HG03571 (cell line): Measurements from ENCODE around the gene SPPL2B.

Experiments
- ATAC-seq: cut with Tn5 transposase; IDR thresholded peaks from one replicate; pipeline ENCODE4 v1.9.1; 2021; ENCODE audit not compliant: unreplicated experiment

SPPL2B gene

DNA sequence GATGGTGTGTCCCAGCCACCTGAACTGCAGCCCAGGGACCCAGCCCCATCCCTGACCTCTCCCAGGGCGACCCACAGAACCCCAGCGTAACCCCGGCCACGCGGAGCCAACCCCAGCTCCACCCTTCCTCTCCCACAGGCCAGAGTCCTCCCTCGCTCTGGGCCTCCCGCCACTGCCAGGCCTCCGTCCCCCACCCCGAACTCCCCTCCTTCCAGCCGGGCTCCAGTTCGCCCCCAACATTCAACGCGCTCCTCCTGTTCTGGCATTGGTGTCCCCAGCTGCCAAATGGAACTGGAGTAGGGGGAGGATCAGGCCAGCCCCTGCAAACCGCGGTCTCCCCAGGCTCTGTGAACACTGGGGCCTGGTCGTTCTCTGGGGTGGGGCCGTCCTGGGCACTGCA lies 28.0 kb upstream of the SPPL2B start:
- ATAC-seq, result no peak

DNA sequence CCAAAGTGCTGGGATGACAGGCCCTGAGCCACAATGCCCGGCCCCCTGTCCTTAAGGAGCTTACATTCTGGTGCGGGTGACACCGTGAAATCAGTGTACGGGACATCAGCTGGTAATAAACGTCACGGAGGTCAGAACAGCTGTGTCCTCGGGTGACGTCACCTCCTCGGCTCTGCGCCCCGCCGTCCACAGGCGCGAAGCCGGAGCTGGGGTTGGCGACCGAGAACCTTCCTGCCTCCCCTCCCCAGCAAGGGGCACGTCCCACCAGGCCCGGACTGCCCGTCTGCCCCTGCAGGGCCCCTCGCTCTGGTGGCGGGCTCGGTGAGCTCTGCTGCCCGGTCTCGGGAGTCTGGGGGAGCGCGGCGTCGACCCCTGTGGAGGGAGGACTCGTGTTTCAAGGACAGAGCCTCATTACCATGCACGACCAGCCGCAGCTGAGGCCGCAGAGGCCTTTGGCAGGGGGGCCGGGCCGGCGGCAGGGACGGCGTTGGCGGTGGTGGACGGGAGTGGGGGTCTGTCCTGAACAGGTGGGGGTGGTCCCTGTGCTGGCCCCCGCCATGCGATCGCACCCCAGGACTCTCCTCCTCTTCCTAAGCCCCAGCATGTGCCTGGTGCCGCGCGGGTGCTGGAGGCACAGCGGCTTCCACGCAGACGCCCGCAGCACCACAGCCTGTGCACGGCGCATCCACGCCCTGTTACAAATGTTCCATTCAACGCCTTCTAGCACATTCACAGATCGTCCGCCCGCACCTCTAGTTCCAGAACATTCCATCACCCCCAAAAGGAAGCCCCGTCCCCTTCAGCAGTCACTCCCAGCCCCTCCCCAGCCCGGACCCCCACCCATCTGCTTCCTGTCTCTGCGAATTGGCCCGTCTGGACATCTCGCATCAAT lies 25.9 kb upstream of the SPPL2B start:
- ATAC-seq, result no peak

GRCh38 chr19:2303211-2303798 lies 25.2 kb upstream of the SPPL2B start:
- ATAC-seq, result no peak

DNA sequence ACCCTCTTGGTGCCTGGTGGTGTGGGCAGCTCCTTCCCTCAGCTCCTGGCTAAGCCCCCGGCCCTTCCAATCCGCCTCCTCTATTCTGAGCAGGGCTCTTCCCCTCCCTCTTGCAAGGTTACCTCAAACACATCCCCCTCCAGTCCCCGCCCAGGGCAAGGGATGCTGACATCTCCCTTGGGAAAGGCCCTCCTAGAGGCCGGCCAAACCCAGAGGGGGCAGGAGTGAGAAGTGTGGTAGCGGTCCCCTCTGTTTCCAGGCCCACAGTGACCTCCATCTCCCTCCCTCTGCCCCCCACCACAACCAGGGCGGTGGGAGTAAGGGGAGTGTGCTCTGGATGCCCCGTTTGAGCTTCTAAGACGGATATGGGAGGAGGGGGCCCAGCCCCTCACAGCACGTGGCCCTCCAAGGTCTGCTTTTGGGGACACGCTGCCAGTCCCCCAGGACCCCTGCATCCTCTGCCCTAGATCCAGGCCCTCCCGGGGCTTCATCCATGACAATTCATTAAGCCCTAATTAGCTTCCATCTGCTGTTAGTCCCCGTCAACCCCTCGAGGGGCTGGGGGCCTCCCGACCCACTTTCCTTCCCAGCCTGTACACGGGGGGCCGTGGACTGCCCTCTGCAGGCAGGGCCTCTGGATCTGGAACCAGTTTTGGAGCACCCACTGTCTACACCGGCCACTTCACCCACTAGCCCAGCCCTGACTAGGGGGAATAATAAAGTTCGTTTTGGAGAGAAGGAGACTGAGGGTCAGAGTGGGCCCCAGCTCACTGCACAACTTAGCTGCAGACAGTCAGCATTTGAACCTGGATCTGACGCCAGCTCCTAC lies 22.8 kb upstream of the SPPL2B start:
- no peak for ATAC-seq

GRCh38 chr19:2306281-2306806 lies 22.1 kb upstream of the SPPL2B start:
- no peak for ATAC-seq

DNA sequence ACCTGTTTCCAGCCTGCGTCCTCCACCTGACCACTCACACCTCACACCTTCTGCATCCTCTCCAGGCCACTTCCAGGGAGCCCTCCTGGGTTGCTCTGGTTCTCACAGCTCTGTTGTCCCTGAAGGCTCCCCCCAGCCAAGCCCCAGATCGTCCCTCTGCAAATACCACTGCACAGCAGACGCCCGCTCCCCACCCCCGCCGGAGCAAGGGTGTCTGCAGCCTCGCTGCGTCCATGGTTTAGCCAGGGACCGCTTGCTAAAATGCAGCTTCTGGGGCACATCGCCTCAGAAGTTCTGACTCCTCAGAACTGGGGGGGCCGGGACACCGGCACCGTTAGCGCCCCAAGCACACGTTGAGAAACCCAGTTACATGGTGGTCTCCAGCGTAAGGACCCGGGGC lies 21.5 kb upstream of the SPPL2B start:
- ATAC-seq, result no peak

DNA sequence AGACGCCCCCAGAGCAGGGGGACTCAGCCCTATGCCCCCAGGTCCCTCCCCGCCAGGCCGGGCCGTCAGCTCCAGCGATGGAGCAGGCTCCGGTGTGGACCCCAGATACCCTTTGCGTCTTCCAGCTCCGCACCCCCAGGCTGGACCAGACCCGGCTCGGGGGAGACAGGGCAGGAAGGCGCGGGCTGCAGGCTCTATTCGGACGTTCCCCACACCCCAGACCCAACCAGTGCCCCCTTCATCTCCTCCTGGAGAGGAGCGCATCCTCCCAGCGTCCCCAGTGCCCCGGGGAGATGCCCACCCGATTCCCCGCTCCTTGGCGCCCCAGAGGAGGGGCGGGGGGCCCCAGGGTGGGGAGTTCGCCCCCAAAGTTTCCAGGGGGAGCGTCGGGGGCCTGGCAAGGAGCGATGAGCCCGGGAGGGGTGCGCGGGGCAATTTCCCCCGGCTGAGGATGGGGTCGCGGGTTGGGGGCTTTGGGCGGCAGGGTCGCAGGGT lies 20.9 kb upstream of the SPPL2B start:
- ATAC-seq, result no peak

DNA sequence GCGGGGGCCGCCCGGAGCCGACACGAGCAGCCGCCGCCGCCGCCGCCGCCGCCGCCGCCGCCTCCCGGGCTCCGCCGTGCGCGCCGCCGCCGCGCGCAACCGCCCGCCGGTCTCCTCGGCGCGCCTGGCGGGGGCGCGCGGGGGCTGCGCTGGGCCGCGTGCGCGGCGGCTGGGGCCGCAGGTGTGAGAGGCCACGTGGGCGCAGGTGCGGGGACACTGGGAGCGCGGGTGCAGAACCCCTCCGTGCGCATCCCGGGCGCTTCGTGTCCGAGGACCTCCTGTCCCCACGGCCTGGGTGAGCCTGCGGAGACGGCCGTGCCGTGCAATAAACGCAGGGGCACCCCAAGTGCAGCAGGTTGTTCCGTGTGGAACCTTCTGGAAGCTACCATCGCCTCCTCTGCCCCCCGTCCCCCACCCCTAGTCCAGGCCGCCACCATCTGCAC lies 20.3 kb upstream of the SPPL2B start, which contains the start of gene LINGO3:
Gene LINGO3 (minus strand): TSS at position 41 of the 443 bp plus-strand sequence. CDS start 16,378 bp downstream, outside the sequence.
- ATAC-seq, result no peak

DNA sequence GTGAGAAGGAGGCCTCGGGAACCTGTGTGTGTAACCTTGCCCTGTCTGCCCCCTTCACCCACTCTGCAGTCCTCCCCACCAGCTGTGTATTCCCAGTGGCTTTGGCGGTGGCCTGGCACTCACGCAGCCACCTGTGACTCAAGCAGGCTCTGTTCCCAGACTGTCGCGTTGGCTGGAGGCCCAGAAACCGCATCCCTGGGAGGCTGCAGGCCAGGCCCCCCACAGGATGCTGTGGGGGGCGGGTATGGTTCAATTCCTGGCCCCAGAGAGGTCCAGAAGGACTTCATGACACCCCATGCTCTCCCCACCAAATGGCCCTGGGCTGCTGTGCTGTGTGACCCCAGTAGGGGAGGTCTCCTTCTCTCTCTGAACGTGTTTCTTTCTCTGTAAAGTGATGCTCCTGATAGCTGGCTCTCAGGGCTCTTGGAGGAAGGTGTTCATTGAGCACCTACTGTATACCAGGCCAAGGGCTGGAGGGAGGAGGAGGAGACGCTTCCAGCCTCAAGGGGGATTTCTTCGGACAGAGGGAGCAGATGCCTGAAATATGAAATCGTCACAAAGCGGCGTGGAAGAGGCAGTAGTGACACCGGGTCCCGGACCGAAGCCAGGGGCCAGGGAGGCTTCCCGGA lies 18.6 kb upstream of the SPPL2B start:
- ATAC-seq, result no peak

DNA sequence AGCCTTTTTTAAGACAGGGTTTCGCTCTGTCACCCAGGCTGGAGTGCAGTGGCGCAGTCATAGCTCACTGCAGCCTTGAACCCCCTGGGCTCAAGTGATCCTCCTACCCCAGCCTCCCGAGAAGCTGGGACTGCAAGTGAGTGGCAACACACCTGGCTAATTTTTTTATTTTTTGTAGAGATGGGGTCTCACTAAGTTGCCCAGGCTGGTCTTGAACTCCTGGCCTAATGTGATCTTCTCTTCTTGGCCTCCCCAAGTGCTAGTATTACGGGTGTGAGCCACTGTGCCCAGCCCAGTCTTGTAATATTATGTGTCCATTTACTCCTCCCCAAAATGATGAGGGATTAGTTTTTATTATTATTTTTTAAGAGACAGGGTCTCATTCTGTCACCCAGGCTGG lies 17.4 kb upstream of the SPPL2B start:
- no peak for ATAC-seq

DNA sequence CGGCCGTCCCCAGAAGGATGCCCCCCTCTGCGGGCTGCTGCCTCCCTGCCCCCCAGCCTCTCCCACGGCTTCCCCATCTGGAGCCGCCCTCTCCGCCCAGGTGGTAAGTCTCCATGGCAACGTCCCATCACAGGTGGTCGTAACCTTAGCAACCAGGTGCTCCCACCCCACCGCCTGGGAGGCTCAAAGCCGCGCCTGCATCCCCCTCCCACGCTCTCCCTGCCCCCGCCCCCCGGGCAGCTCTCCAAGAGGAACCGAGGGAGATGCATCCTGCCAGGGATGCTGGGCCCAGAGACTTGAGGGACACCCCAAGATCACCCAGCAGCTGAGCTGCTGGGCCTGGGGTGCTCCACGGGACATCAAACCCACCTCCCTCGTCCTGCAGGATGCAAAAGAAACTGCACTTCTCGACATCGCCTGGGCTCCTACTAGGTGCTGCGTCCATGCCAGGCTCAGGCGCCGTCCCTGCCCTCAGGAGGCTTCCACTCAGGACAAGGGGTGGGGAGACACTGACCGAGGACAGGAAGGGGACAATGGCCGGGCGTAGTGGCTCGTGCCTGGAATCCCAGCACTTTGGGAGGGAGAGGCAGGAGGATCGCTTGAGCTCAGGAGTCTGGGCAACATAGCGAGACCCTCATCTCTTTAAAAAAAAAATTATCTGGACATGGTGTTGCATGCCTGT lies 15.5 kb upstream of the SPPL2B start:
- no peak for ATAC-seq

- no peak for ATAC-seq
Observed at GRCh38 chr19:2315121-2315817, 13.2 kb upstream of the SPPL2B start.

GRCh38 chr19:2315818-2316353 lies 12.6 kb upstream of the SPPL2B start:
- no peak for ATAC-seq

GRCh38 chr19:2317300-2317699 lies 11.2 kb upstream of the SPPL2B start:
- ATAC-seq, result no peak

- no peak for ATAC-seq
Observed at GRCh38 chr19:2317756-2318155, 10.7 kb upstream of the SPPL2B start.

DNA sequence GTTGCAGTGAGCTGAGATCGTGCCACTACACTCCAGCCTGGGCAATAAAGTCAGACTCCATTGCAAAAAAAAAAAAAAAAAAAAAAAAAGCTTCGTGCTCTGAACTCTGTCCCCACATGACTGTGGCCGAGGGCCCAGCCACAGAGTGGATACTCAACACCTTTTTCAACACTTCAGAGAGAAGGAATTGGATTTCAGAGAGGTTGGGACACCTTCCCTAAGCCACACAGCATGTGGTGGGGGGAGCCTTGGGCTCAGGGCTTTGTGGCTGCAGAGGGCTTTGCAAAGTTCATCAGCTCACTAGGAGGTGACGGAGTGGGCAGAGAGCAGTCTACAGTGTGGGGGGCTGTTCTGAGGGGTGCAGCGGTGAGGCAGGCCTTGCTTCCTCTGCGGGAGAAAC lies 9.6 kb upstream of the SPPL2B start:
- ATAC-seq, result no peak

GRCh38 chr19:2319551-2319950 lies 8.9 kb upstream of the SPPL2B start:
- no peak for ATAC-seq

- ATAC-seq, result no peak
Observed at GRCh38 chr19:2320049-2320448, 8.4 kb upstream of the SPPL2B start.

DNA sequence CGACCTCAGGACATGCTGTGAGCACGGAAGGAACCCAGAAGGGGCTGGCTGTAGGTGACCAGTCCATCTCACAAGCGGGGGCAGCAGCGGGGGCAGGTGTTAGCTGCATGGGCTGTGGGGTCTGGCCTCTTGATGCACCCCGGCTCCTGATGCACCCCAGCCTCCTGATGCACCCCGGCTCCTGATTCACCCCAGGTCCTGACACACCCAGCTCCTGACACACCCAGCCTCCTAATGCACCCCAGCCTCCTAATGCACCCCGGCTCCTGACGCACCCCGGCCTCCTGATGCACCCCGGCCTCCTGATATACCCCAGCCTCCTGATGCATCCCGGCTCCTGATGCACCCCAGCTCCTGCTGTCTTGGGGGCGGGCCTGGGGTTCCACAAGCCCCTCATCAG lies 7.5 kb upstream of the SPPL2B start:
- no peak for ATAC-seq
